Suppressor macrophage treated with lipopolysaccharide for 1 hour (primary cell): ENCODE data around the gene C15orf39.
A peak's percentile ranks its signal among the peaks of the same experiment; 100 is the strongest.

Source experiments
- DNase-seq, 3 donors: peaks; one replicate each; pipeline ENCODE4 v3.0.0-alpha.2; 2020 to 2022

The C15orf39 gene

GRCh38 chr15:75172284-75172820, 29.3 kb upstream of the C15orf39 start:
- no peak for DNase-seq

GRCh38 chr15:75174102-75174501, 27.6 kb upstream of the C15orf39 start:
- no peak for DNase-seq

- DNase-seq: no peak
These were observed 27.0 kb upstream of the C15orf39 start for GRCh38 chr15:75174729-75175128.

DNA sequence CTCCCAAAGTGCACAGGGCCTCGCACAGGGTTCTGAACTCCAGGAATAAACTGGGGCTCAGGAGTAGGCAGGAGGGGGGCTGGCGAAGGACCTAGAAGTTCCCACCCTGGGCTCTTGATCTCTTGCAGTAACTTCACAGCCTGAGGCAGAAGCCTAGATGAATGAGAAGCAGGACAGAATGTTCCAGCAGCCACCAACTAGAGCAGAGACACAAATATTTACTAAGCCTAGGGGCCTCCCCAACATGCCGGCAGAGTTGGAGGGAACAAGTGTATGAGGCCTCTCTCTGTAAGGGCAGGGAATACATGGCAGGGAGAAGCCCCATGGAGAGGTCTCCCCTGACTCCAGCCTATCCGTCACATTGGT, 25.3 kb upstream of the C15orf39 start:
- DNase-seq: no peak

DNA sequence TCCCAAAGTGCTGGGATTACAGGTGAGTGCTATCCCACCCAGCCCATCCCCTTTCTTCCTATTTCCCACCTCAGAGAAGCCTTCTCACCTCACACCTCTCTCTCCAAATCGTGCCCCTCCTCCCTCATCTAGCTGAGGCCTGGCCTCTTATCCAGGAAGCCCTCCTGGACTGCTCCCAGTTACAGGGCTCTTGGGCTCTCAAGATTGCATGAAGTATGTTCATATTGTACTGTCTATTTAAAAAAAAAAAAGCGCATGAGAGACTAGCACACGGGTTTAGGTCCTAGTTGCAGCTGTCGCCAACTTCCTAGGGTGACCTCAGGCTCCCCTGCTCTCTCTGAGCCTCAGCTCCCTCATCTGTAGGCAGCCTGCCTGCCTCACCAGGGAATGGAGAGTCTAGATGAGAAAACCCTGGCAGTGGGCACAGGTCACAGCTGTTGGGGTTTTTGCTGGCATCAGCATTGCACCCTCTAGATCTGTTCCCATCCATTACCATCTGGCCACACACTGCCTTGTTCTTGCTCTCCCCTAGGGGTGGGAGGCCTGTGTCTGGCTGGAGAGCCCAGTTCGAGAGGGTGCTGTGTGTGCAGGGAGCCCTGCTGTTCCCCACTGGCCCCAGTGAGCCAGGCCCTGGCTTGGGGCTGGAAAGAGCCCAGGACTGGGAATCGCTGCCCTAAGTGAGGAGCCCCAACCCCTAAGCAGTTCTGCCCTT, 24.2 kb upstream of the C15orf39 start:
- peak in 2 of 3 donors; percentile 24 to 41 for DNase-seq

DNA sequence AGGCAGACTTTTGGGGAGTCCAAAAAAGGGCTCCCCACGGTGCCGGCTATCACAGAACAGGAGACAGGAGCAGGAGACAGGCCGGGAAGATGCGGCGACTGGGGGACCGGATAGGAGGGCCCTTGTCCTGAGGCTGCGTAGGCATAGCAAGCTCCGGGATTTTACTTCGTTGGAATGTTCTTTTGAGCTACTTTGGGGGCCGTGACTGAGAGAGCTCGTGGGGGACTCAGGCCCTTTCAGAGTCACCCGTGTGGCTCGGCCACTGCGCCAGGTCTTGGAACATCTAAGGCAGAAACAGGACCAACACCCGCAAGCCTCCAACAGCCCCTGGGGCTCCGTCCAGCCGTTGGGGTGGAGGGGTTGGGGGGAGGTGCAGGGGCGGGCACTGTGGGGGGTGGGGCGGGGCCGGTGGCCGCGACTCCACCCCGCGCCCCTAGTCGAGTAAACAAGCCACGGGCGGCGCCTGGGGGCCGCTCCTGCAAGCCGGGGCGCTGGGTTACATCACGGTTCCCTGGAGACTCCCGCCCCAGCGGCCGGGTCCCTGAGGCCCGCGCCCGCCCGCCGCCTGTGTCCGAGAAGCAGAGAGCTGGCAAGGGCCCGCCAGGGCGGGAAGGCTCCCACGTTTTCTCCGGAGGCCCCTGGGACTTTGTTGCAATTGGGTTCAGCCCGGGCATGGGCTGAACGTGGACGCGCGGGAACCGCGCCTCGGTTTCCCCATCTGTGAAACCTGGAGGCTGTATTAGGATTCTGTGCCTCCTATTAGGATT, 23.3 kb upstream of the C15orf39 start:
- DNase-seq: peak in 2 of 3 donors; percentile 27 to 60

DNA sequence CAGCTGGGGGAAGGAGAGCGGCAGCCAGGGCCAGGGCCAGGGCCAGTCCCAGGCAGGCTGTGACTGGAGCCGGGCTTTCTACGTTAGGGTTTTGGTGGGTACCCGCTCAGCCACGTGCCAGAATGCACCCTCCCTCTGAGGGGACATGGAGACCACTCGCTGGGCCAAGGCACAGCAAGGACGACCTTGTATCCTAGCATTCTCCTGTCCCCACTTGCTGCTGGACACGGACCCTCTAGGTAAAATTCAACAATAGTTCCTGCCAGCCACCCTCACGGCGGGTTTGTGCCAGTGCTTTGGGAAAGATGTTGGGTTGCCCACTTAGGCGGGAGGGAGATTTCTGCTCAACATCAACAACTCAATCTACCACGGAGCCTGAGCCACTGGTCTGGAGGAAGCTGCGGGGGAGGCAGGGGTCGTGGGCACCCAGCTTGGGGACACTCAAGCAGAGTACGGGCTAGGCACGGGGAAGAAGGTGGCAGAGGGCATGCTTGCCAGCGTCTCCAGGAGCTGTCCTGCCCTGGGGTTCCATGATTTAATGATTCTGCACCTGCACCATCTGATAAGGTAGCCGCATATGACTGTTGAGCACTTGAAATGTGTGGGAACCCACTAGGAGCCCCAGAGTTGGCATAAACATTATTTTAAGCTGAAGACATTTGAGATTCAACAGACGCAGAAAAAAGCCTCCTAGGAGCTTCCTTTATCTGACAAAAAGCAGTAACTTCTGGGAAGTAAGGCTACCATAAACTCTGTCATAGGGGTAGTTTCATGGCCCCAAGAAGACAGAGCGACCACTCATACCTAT, 22.5 kb upstream of the C15orf39 start:
- DNase-seq: no peak

DNA sequence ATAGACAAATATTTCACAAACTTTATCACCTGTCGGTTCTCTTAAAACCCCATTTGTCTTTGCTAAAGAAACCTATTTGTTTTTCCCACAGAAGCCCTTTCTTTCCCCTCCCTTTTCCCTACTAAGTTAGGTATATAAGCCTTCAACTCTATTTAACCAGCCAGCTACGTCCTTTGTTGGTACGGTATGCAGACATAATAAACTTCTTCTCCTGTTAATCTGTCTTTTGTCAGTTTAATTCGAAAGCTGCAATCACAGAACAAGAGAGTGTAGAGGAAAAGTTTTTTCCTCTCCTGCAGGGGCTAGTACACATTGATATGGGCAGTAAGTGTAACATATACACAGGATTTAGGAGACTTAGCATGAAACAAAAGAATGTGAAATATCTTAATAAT, 21.9 kb upstream of the C15orf39 start:
- no peak for DNase-seq

- no peak for DNase-seq
These were observed 19.9 kb upstream of the C15orf39 start for GRCh38 chr15:75181780-75182179.

- no peak for DNase-seq
These were observed 19.2 kb upstream of the C15orf39 start for GRCh38 chr15:75182187-75183131.

GRCh38 chr15:75185271-75186029, 16.2 kb upstream of the C15orf39 start:
- no peak for DNase-seq

- no peak for DNase-seq
These were observed 15.6 kb upstream of the C15orf39 start for GRCh38 chr15:75186044-75186443.

DNA sequence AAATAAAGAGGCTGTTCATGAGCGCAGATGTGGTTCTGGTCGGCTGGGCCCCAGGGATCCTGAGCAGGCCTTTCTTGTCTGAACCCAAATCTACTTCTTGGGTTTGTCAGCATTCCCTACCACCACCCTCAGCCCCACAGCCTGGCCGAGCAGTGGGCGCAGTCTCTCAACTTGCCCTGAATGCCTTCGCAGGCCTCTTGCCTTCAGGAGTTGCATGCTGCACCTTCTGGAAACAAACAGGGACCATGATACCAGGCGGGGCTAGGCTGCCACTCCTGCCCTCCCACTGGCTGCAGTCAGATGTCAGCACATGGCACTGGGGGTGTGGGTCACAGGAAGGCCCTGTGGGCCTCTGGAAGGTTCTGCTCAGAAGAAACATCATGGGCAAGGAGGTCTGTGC, 13.2 kb upstream of the C15orf39 start:
- no peak for DNase-seq

DNA sequence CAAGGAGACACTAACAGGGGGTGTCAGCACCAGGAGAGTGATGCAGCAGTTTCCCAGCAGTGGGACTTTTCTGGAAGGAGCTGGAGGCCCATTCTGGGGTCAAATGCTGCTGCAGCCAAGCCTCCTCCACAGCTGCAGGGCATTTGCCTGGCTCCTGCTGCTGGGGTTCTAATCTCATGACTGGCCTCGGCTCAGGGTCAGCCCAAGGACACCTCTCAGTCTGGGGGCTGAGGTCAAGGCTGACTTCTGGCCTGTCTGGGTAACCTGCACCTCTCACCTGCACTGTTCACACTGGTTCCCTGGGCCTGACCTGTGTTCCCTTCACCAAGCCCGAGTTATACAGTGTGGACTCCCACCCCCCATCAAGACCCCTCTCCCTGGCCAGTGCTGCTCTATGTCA, 10.4 kb upstream of the C15orf39 start:
- DNase-seq: no peak

- DNase-seq: no peak
These were observed 9.4 kb upstream of the C15orf39 start for GRCh38 chr15:75192307-75192706.

DNA sequence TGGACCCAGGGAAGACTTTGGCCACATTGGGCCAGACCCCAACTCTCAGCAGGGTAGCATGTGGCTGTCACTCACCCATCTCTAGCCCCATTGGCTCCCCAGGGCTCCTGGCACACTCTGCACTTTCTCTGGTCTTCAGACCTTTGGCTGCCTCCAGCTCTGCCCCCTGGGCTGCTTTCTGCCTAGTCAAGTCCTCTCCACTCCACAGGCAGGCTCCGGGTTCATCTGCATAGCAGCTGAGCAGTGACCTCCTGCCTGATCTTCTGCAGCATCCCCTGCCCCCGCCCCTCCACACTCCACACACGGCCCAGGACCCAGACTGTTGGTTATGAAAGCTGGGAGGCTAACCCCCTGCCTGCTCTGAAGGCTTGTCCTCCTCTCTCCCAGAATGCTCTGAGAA, 8.4 kb upstream of the C15orf39 start:
- DNase-seq: no peak

GRCh38 chr15:75193976-75194375, 7.7 kb upstream of the C15orf39 start:
- peak in 1 of 3 donors; percentile 28 for DNase-seq

DNA sequence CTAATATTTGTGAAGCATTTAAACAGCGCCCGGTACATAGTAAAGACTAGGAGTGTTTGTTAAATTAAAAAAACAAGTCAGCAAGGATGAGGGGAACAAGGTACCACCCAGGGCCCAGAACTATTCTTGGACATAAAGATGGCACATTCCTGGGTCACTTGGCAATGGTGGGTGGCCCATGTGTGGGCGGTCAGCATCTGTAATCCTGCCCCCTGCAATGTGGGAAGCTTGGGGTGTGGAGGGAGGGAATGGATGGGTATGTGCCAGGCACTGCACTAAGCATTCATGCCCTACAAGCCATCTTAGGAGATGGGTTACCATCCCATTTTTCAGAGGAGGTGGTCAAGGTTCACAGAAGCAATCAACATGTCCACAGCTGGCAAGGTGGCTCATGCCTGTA, 7.3 kb upstream of the C15orf39 start:
- DNase-seq: no peak

GRCh38 chr15:75195122-75195765, 6.4 kb upstream of the C15orf39 start:
- DNase-seq: peak in 2 of 3 donors; percentile 32 to 35

DNA sequence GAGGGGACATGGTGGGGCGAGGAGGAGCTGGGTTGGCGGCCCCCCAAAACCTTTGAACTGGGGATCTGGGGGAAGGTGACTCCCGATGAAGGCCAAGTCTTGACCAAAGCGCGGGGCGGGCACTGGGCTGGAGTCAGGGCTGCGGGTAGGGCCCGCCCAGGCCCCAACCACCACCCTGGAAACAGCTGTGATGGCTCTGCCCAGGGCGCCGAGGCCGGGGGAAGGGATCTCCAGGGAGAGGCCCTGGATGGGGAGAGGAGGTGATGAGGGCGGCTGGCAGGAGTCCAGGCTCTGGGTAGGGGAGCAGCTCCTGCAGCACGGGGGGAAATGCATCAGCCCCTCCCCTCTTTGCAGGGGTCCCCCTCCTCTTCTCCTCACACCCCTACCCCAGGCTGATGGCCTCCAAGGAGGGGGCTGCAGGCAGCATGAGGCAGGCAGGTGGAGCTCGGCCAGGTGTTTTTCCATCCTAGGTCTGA, 5.9 kb upstream of the C15orf39 start:
- DNase-seq: no peak
